Neural cell (in vitro differentiated cells): ENCODE results near the gene SUCO. TPM values are rescaled to one million over a fixed set of nuclear protein-coding genes. Genes with fewer than 3 reads are reported as not detected.

Experiments used
- H2AFZ ChIP-seq: fragments of 200-600, 300-800 bp; sonication (generic), shearing (Covaris generic); 2 replicates; pipeline ENCODE4 v1.6.0; 2014; ENCODE audit warnings: low read depth, mild to moderate bottlenecking, antibody characterized with exemption, low read length, moderate library complexity
- H3F3A ChIP-seq: fragments of 200-600 bp; shearing (Covaris generic); 2 replicates; pipeline ENCODE4 v1.6.1; 2016; ENCODE audit warnings: mild to moderate bottlenecking, moderate library complexity, mixed read lengths, antibody characterized with exemption, low read length; ENCODE audit not compliant: insufficient read depth, poor library complexity, severe bottlenecking
- H3K27ac ChIP-seq: fragments of 200-600, 300-800 bp; sonication (generic), shearing (Covaris generic); 2 replicates; pipeline ENCODE4 v1.5.1; 2014; ENCODE audit warnings: mild to moderate bottlenecking, low read length, moderate library complexity
- H3K27me3 ChIP-seq: fragments of 300-800, 200-600 bp; sonication (generic), shearing (Covaris generic); 2 replicates; pipeline ENCODE4 v1.6.0; 2014; ENCODE audit warnings: mild to moderate bottlenecking, low read depth, low read length, moderate library complexity; ENCODE audit not compliant: insufficient read depth
- H3K36me3 ChIP-seq: fragments of 300-800, 200-600 bp; sonication (generic), shearing (Covaris generic); 2 replicates; pipeline ENCODE4 v1.5.1; 2014; ENCODE audit warnings: mild to moderate bottlenecking, antibody characterized with exemption, low read length, moderate library complexity; ENCODE audit not compliant: insufficient read depth
- H3K4me2 ChIP-seq: fragments of 300-800, 200-600 bp; sonication (generic), shearing (Covaris generic); 2 replicates; pipeline ENCODE4 v1.6.0; 2014; ENCODE audit warnings: mild to moderate bottlenecking, low read length
- H3K4me3 ChIP-seq: fragments of 300-800, 200-600 bp; sonication (generic), shearing (Covaris generic); 2 replicates; pipeline ENCODE4 v1.5.1; 2014; ENCODE audit warnings: mild to moderate bottlenecking, low read length, moderate library complexity
- H3K79me2 ChIP-seq: fragments of 200-600 bp; shearing (Covaris generic); replicated peaks from 2 replicates; pipeline ENCODE4 v1.6.0; 2014; ENCODE audit warnings: mild to moderate bottlenecking, low read length, moderate library complexity; ENCODE audit not compliant: insufficient read depth
- H3K9ac ChIP-seq: fragments of 300-800, 200-600 bp; sonication (generic), shearing (Covaris generic); 2 replicates; pipeline ENCODE4 v1.6.1; 2016; ENCODE audit warnings: mild to moderate bottlenecking, low read length, mixed read lengths
- H3K9me2 ChIP-seq: fragments of 200-600 bp; shearing (Covaris generic); 2 replicates; pipeline ENCODE4 v1.6.1; 2016; ENCODE audit warnings: mild to moderate bottlenecking, low read length, mixed read lengths; ENCODE audit not compliant: insufficient read depth
- H3K9me3 ChIP-seq: fragments of 200-600, 300-800 bp; sonication (generic), shearing (Covaris generic); 2 replicates; pipeline ENCODE4 v1.6.1; 2016; ENCODE audit warnings: mild to moderate bottlenecking, mixed run types, low read length, moderate library complexity, mixed read lengths
- H4K20me1 ChIP-seq: fragments of 200-600 bp; shearing (Covaris generic); 2 replicates; pipeline ENCODE4 v1.6.1; 2016; ENCODE audit warnings: mild to moderate bottlenecking, mixed run types; ENCODE audit not compliant: insufficient read depth
- EP300 ChIP-seq: fragments of 450-650 bp; conservative IDR thresholded peaks from 2 replicates; pipeline ENCODE4 v1.6.1; 2014; ENCODE audit warnings: antibody characterized with exemption, mild to moderate bottlenecking, moderate library complexity; ENCODE audit not compliant: poor library complexity, severe bottlenecking
- EZH2 ChIP-seq: fragments of 200-600, 300-800 bp; shearing (Covaris generic), sonication (generic); IDR thresholded peaks from 2 replicates; pipeline ENCODE4 v1.6.1; 2014; ENCODE audit warnings: antibody characterized with exemption, low read length, borderline replicate concordance, mild to moderate bottlenecking; ENCODE audit not compliant: insufficient read depth, poor library complexity, severe bottlenecking
- MXI1 ChIP-seq: fragments of 450-650 bp; conservative IDR thresholded peaks from 2 replicates; pipeline ENCODE4 v1.6.1; 2014; ENCODE audit warnings: antibody characterized with exemption, mild to moderate bottlenecking; ENCODE audit not compliant: poor library complexity, severe bottlenecking
- POLR2AphosphoS5 ChIP-seq: IDR thresholded peaks from 2 replicates; pipeline ENCODE4 v1.6.1; 2012
- RAD21 ChIP-seq: fragments of 450-650 bp; conservative IDR thresholded peaks from 2 replicates; pipeline ENCODE4 v1.6.1; 2014; ENCODE audit warnings: antibody characterized with exemption, mild to moderate bottlenecking, moderate library complexity
- REST ChIP-seq: IDR thresholded peaks from 2 replicates; pipeline ENCODE4 v1.6.1; 2012; ENCODE audit warnings: borderline replicate concordance
- SMC3 ChIP-seq: fragments of 450-650 bp; conservative IDR thresholded peaks from 2 replicates; pipeline ENCODE4 v1.6.1; 2014; ENCODE audit warnings: antibody characterized with exemption, mild to moderate bottlenecking, moderate library complexity; ENCODE audit not compliant: poor library complexity
- TAF1 ChIP-seq: IDR thresholded peaks from 2 replicates; pipeline ENCODE4 v1.6.1; 2012; ENCODE audit warnings: low read depth
- polyA plus RNA-seq: library from polyadenylated mRNA; depleted of rRNA; stranded (reverse); fragments of >200 nt; gene quantifications from 2 replicates; pipeline ENCODE4 v1.2.3, GENCODE V29; 2014
- TF ChIP-seq, protein P1 (sequence below): fragments of 450-650 bp; IDR thresholded peaks from 2 replicates; pipeline ENCODE4 v1.5.1; 2014; ENCODE audit warnings: antibody characterized with exemption, mild to moderate bottlenecking, moderate library complexity; ENCODE audit not compliant: poor library complexity, severe bottlenecking

The SUCO gene
- polyA plus RNA-seq, 1 donor from 2014 or later, result 43.4 TPM

GRCh38 chr1:172554915-172555314, 22.0 kb downstream of the SUCO start:
- Histone ChIP-seq H3K9me2 (no peaks in the 10 kb centered on the region), H3K79me2 (peaks cover 32% of the 10 kb centered on the region), H3K36me3 (peaks cover 10% of the 10 kb centered on the region)

DNA sequence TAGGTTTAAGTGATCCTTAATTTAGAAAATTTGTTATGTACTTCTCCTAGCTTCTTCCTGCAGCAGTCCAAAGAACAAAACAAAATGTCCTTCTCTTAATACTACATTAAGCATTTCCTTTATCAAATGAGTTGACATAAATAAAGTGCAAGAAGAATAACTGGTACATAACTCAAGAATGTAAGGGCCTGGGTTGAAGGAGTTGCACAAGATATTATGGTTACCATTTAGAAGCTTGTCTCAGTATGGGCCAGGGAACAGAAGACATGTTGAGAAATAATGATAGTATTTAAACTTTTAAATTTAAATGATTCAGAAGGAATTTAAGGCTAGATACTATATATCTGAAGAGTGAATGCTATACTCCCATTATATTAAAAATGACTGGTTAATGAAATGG, 23.5 kb downstream of the SUCO start:
- Histone ChIP-seq H2AFZ (no peak overlapping the region), H4K20me1 (no peaks in the 10 kb centered on the region), H3K9me2 (no peaks in the 10 kb centered on the region), H3K4me3 (no peak overlapping the region), H3K27ac (no peak overlapping the region), H3K36me3 (peaks cover 10% of the 10 kb centered on the region), H3K4me2 (no peak overlapping the region), H3K9me3 (no peaks in the 10 kb centered on the region), H3K27me3 (no peaks in the 10 kb centered on the region), H3K9ac (no peak overlapping the region), H3K79me2 (peaks cover 17% of the 10 kb centered on the region), H3F3A (no peaks in the 10 kb centered on the region)
- TF ChIP-seq REST (no peak), RAD21 (no peak), MXI1 (no peak), EZH2 (no peak), SMC3 (no peak)
- TF ChIP-seq, protein P1, sequence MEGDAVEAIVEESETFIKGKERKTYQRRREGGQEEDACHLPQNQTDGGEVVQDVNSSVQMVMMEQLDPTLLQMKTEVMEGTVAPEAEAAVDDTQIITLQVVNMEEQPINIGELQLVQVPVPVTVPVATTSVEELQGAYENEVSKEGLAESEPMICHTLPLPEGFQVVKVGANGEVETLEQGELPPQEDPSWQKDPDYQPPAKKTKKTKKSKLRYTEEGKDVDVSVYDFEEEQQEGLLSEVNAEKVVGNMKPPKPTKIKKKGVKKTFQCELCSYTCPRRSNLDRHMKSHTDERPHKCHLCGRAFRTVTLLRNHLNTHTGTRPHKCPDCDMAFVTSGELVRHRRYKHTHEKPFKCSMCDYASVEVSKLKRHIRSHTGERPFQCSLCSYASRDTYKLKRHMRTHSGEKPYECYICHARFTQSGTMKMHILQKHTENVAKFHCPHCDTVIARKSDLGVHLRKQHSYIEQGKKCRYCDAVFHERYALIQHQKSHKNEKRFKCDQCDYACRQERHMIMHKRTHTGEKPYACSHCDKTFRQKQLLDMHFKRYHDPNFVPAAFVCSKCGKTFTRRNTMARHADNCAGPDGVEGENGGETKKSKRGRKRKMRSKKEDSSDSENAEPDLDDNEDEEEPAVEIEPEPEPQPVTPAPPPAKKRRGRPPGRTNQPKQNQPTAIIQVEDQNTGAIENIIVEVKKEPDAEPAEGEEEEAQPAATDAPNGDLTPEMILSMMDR, result no peak

More at GRCh38 chr1:172554915-172555314, 22.0 kb downstream of the SUCO start:
- Histone ChIP-seq H4K20me1 (no peaks in the 10 kb centered on the region), H3K9me3 (no peaks in the 10 kb centered on the region), H2AFZ (no peak overlapping the region), H3K27ac (no peak overlapping the region), H3F3A (no peaks in the 10 kb centered on the region), H3K9ac (no peak overlapping the region), H3K27me3 (no peaks in the 10 kb centered on the region), H3K4me2 (no peak overlapping the region), H3K4me3 (no peak overlapping the region)
- no peak for TF ChIP-seq TAF1
- TF ChIP-seq EZH2, result no peak
- no peak for TF ChIP-seq RAD21
- TF ChIP-seq, protein P1, result no peak
- no peak for TF ChIP-seq POLR2AphosphoS5
- TF ChIP-seq MXI1, result no peak
- no peak for TF ChIP-seq REST
- no peak for TF ChIP-seq EP300
- no peak for TF ChIP-seq SMC3
